Hematopoietic multipotent progenitor cell treated with erythropoietin and hydrocortisone succinate and interleukin-3 and kit ligand, for 6 days (in vitro differentiated cells): ENCODE measurements around the gene XPNPEP1.

Experiments used
- DNase-seq: peaks from one replicate; pipeline ENCODE4 v3.0.0-alpha.2; 2015

XPNPEP1 gene

DNA sequence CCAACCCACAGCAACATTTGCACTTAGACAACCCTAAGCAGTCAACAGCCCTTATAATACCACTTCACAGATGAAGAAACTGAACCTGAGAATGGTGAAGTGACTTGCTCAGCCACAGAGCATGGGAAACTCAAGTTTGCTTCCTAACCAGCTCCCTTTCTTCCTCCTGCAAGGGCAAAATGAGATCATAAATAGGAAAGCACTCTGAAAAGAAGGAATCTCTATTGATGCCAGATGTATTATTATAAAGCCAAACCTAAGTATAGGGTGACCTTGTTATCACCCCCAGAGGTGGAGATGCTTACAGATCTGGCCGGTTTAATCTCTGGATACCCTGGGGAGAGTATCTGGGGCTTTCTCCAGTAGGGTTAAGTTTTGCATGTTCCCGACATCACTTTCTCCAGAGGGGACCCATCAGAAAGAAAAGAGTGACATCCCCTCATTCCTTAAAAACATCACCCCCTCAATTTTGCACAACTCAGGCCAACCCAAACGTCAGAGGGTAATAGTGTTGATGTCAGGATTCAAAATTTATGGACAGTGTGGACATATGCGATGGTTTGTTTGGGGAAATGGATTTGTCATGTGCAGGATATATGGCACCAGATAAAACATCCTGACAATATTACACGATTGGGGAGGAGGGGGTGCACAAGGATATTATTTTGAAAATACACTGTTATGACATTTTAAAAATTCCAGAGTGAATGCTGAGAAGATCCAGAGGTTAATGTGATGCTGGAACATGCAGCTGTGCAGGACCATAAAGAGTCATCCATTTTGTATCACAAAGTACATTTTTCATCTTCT is 24.0 kb upstream of the XPNPEP1 start:
- no peak for DNase-seq

DNA sequence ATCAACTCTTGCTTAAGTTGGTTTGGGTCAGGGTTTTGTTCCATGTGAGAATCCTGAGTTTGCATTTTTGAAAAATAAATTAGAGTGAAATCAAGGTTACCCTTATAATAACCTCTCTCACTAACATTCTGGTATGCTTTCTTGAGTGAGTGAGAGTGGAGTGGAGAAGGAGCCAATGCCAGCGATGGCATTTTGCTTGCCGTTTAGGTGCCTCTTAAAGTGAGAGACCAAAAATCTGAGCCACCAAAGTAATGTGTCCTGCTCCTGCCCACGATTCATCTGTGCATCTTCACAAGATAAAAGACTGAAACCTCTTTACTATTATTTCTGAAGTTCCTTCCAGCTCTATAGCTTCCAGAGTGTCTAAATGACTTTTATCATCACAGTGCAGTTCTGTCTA is 23.4 kb upstream of the XPNPEP1 start:
- DNase-seq, result no peak

DNA sequence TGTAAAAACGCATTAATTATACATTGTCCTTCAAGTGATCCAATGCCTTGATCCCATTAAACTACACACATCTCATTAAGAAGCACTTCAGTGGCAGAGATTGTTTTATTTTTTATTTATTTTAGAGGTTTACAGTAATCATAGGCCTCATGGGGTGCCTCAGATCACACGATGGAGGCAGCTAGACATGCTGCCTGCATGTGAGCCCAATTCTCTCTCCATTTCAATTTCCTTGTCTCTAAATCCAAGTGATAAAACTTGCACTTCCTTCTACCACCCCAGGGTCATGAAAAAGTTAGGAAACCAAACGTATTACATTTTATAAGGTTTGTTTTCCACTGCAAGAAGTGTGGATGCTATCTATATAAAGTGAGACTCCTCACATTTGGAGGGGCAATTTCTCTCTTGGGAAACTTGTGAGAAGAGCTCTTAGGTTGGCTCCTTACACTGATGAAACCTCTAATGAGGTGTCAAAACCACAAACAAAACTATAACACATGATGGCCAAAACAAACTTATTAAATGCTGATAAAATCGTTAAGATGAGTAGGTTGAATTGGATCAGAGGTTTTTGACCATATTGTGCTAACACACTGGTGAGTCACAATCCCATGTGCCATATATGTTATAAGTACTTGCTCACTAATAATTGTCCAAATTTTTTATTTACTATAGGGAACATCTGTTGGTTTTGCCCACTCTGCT is 22.3 kb upstream of the XPNPEP1 start:
- DNase-seq, result no peak

DNA sequence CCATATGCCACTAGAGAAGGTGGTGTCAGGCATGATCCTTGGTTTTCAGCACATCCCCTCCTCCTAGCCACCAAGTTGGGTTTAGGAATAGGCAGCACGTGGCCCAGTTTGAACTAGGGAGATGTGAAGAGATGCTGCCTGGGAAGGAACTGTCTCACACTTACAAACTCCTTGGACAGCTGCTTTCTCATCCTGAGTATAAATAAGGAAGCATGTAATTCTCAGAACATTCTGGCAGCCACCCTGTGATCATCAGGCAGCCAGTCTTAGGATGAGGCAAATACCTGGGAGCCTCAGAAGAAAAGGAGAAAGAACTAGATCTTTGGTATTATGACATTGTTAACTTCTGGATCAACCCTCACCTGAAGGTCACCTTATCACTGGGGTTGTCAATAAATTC is 21.3 kb upstream of the XPNPEP1 start:
- DNase-seq, result no peak

DNA sequence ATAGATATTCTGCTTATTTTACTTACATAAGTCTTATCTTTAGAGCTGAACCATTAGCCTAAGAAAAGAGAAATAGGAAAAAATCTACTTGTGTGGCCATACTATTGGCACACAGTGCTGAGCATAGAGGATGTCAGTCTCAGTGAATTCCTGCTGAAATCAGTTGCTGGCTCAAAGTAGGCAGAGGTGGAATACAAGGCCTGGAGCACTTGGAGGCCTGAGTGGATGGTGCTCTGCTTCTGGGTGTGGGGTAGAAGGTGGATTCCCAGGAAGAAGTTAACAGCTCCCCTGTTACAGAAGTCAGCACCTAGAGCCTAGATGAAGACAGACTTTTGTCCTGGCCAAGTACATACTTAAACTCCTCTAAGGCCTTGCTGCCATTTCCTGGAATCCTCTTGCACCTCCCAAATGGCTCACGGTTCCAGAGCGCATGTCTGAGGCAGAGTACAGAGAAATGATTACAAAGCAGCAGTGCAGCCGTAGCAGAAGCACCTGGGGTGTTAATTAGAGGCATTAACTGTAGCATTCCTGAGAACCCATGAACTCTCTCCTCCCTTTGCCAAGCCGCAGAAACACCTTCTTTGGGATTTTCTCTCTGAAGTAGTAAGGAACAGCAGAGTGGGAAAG is 18.0 kb upstream of the XPNPEP1 start:
- no peak for DNase-seq

DNA sequence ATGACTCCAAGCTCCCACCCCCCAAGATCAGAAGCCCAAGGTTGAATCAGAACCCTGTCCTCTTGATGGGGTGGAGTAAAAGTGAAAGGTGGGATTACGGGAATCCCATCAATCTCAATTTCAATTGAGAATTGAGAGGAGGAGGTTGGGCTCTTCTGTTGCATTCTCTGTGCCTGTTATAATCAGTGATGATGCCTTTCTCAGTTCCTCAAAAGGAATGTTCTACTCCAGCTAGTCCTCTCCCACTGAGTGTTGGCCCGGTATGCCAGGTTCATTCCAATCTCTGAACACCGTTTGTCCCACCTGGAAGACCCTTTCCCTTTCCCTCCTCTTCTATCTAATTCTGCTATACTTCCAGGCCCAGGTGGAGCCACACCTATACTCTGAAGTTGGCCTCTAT is 17.2 kb upstream of the XPNPEP1 start:
- no peak for DNase-seq

DNA sequence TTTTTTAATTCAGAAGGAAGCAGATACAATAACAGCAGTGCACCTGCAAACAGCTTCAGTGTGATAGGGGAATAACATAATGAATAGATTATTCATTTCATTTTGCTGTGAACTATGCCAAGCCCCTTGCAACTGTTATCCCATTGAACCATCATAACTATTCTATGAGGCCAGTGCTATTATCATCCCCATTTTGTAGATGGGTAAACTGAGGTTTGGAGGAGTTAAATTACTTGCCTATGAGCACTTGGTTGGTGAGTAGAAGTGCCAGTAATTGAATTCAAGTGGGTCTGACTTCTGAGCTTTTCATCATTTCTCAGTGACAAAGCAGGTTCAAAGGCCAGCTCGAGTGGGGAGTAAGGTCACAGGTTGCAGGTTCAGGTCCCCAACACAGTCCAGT is 16.8 kb upstream of the XPNPEP1 start:
- no peak for DNase-seq

DNA sequence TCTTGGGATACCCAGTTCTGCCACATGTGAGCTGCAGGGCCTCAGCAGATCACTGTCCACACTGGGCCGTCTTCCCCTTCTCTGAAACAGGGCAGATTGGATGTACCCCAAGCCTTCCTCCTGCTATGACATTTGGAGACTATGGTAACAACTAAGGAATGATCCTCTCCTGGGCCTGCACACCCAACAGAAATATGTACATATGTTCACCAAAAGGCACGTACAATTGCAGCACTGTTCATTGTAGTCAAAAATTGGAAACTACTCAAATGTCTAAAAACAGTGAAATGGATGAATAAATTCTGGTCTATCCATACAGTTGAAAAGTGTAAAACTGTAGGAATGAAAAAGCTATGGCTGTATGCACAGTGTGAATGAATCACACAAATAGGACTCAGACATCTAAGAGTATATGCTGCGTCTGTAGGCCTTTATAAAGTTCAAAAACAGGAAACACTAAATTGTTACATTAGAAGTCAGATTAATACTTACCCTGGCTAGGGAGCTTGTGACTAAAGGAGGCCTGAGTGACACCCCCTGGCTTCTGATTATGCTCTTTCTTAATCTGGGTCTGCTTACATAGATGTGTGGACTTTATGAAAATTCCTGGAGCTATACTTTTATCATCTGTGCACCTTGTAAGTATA is 16.1 kb upstream of the XPNPEP1 start:
- no peak for DNase-seq

DNA sequence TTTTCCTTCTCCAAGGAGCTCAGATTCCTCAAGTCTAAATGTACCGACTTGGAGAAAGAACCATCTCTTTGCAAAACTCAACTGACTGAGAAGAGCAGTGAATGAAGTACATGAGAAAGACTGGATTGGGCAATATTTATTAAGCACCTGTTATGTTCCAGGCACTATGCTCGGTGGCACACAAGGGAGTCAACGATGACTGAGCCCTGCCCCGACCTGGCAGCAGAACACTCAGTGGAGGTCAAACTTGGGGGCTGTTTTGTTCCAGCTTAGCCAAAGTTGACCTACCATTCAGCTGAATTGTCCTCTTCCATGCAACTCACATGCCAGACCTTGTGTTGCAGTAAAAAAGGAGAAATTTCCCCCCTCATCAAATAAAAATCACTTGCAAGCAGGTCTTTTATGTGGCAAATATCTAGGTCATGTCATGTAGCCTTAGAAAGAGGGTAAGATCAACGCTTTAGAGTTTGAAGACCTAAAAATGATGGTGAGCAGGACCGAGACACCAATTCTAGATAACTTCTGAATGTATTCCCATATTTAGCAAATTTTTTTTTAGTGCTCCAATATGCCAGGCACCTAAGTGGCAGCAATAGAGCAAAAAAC is 14.3 kb upstream of the XPNPEP1 start:
- no peak for DNase-seq

DNA sequence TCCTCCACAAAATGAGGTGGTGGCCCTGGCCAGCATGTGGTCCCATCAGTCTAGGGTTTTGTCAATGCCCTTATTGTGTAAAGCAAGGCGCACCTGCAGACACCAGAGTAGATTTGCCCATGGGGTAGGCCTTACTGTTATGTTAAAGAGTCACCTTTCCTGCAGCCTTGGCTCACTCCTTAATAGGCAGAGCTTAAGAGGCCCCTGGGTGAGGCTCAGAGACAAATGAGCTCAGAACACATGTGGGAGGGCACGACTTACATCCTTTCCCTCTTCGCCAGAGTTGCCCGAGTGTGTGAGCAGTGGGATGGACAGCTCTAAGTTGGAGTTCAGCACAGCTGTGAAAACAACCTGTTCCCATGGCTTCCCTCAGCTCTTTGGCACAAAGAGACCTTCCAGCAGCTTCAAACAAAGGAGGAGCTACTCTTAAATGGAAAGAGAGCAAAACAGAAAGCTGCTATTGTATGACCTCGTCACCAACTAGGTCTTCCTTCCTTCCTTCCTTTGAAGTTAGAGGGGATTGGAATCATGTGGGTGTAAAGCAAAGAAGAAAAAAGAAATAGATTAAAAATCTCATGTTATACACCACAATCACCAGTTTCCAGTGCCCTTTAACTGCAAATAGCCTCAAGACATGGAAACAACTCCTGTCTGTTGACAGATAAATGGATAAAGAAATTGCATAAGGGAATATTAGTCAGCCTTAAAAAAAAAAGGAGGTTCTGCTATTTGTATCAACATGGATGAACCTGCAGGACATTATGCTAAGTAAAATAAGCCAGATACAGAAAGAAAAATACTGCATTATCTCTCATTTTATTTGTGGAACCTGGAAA is 11.9 kb upstream of the XPNPEP1 start:
- no peak for DNase-seq

DNA sequence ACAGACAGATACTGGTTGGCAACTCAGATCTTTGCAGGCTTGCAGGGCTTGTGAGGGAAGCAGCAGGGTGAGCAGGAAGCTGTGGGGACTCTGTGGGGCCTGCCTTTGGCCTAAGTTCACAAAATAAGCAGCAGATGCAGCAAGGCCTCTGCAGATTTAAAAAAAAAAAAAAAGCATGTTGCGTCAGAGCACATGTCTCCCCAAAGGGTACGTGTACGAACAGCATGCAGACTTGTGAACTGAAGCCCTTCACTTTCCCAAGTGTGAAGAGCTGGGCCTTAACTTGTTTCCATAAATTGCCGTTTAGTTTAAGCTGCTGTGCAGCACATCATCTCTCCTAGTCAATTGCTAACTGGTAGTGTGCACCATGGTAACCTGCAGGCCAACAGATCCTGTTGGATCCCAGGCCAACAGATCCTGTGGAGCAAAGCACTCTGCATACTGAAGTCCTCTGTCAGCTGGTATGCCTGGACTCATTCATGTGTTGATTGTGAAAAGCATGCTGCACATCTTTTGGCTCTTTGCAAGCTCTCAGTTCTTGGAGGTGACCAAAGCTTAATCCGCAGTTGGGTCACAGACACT is 10.8 kb upstream of the XPNPEP1 start:
- DNase-seq, result peak; percentile 45

DNA sequence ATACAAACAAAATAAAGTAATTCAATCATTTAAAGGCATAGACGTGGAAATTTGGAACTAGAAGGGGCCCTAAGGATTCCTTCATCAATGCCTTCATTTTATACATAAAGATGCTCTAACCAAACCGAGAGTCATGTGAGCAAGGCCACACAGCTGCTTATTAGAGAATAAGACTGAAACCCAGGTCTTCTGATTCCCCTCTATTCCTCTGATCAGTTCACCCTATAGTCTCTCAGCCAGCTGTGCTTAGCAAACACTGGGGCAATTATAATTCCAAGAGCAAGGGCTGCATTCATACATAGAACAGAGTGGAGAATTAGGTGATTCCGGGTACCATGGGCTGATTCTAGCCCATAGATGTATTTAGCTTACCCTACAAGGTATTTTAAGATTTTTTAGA is 9.7 kb upstream of the XPNPEP1 start:
- DNase-seq, result no peak

DNA sequence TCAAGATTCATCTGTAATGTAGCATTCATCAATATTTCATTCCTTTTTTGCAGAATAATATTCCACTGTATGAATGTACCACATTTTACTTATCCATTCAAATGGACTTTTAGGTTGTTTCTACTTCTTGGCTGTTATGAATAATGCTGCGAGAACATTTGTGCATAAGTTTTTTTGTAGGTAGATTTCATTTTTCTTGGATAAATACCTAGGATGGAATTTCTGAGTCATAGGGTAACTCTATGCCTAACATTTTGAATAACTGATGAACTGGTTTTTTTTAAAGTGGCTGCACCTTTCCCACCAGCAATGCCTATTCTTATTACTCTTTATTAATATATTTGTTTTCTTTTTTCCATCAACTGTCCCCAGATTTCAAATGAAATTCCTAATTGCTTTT is 9.1 kb upstream of the XPNPEP1 start:
- DNase-seq, result no peak

DNA sequence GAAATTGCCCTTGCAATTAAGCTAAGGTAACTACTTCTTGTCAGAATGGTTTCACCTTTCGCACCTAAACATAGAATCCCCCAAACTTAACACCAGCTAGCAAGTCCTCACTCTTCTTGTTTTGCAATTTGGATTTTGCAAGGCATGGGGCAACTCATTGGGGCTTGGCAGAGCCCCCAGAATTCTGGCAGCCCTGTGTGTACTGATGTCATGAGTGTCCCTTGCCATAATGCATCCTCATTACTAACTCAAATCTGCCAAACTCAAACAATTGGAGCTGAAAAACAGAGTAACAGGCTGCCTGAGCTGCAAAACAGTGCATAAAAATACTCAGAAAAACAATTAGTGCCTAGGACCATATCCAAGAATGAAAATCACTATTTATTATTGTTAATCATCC is 7.9 kb upstream of the XPNPEP1 start:
- peak; percentile 44 for DNase-seq

DNA sequence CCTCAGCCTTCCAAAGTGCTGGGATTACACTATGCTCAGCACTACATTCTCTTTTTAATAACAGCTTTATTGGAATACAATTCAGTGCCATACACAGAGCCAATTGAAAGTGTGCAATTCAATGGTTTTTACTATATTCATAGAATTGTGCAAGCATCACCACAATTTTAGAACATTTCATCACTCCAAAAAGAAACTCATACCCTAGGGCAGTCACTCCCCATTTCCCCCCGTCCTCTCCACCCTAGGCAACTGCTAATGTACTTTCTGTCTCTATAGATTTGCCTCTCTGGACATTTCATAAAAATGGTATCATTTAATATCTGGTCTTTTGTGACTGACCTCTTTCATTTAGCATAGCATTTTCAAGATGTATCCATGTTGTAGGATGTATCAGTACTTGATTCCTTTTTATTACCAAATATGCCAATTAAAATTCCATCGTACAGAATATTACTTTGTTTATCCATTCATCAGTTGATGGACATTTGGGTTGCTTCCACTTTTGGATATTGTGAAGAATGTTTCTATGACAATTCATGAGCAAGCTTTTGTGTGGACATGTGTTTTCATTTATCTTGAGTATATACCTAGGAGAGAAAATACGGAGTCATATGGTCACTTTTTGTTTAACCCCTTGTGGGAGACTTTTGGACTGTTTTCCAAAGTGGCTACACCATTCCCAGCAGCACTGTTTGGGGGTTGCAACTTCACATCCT is 6.3 kb upstream of the XPNPEP1 start:
- DNase-seq, result peak; percentile 25

DNA sequence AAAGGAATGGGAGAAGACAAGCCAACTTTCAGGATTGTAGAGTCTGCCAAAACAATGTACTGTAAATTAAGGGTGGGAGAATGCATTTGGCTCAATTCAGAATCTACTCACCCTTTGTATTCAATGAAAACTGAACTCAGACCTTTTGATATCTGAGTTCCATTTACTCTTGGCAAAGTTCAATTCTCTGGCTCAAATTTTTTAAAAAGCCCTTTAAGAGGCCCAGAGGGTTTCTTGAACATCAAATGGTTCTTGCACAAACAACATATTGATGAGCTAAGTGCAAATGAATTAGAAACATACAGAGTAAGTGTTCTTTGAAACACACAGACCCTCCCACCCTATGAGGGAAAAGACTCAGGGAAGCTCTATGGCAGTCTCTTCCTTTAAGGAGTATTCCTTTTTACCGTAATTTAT is 5.2 kb upstream of the XPNPEP1 start:
- DNase-seq, result no peak

DNA sequence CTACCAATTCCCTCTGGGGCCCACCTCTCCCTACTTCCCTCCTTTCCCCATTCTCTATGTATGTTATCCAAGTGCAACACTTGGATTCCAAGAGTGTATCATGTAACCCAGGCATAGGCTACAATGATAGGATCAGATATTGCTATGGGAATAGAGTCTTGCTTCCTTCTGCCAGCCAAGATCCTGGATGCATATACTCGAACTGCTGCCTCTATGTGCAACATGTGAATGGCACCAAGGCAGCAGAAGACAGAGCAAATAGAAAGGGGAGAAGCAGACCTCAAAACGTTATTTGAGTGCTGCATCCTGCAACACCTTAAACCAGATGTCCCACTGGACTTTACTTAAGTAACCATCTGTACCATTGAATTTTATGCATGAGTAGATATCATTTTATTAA is 3.5 kb upstream of the XPNPEP1 start:
- DNase-seq, result no peak

DNA sequence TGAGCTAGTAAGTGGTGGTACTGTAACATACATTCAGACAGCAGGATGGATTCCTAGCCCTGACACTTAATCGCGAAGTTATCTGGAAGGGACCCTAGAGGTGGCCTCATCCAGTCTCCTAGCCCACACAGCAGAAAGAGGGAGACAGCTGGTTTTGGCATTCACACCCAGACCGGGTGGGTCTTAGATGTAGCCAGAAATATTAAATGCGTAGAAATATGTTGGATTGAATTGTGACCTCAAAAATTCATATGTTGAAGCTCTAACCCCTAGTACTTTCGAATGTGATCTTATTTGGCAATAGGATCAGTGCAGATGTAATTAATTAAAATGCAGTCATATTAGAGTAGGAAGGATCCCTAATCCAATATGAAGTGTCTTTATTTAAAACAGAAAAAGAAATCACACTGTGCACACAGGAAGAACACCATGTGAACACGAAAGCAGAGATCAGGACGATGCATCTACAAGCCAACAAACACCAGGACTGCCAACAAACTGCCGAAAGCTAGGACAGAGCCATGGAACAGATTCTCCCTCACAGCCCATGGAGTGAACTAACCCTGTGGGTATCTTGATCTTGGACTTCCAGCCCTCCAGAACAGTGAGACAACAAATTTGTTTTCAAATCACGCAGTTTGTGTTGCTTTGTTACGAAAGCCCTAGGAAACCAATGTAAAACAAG is 2.9 kb upstream of the XPNPEP1 start:
- DNase-seq, result no peak

DNA sequence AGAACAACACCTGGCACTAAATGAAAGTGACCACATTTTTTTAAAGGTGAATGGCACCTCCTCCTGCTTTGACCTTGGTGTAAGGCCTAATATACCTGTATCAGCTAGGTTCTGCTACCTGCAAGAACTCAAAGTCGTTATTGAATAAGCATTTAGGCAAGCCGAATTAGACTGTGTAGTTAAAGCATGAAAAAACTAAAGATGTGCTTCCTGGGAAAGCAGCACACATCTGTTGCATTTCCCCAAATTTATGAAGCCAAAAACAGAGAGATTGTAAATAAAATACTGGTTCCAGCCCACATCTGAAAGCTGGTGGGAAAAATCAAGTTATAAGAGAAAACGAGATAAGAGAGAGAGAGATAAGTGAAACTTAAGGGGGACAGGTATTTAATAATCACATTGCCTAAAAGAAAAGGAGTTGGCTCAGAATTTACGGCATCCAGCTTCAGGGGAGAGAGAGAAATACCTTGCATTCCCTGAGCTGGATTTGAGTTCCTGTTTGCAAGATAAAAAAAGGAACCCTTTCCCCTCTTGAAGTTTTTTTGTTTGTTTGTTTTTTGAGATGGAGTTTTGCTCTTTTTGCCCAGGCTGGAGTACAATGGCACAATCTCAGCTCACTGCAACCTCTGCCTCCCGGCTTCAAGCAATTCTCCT is 1.8 kb upstream of the XPNPEP1 start:
- no peak for DNase-seq

DNA sequence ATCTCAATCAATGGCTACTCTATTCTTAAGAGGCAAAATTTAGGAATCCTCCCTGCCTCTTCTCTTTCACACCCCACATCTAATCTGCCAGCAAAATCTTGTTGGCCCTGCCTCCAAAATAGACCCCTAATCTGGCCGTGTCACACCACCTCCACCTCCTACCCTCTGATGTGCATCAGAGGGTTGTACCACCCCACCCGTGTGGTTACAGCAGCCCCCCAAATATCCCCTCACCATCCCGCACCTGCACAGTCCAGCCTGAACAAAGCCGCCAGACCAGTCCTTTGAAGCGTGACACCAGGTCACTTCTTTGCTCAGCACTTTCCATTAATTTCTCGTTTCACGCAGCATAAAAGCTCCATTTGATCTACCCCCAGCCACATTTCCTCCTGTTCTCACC is 776 bp upstream of the XPNPEP1 start:
- peak; percentile 12 for DNase-seq
